OCI-LY1 (cell line): Measurements from ENCODE around the gene TMEM144.

Experiments used
- H2AFZ ChIP-seq: fragments of 200-600 bp; sonication (generic), shearing (Covaris generic); 2 replicates; pipeline ENCODE4 v1.6.0; 2014; ENCODE audit warnings: antibody characterized with exemption, mild to moderate bottlenecking, low read length
- H3F3A ChIP-seq: fragments of 200-600 bp; sonication (generic), shearing (Covaris generic); 2 replicates; pipeline ENCODE4 v1.6.0; 2014; ENCODE audit warnings: mild to moderate bottlenecking, antibody characterized with exemption, low read length, moderate library complexity; ENCODE audit not compliant: insufficient read depth
- H3K27ac ChIP-seq: fragments of 200-600 bp; sonication (generic); 2 replicates; pipeline ENCODE4 v1.5.1; 2014; ENCODE audit warnings: low read length, mixed run types, mild to moderate bottlenecking, low read depth; ENCODE audit not compliant: poor library complexity, severe bottlenecking
- H3K27me3 ChIP-seq: fragments of 200-600 bp; sonication (generic); 2 replicates; pipeline ENCODE4 v1.6.0; 2014; ENCODE audit warnings: antibody characterized with exemption, mild to moderate bottlenecking, low read length, moderate library complexity; ENCODE audit not compliant: insufficient read depth
- H3K36me3 ChIP-seq: fragments of 200-600 bp; sonication (generic); 2 replicates; pipeline ENCODE4 v1.6.1; 2014; ENCODE audit warnings: mild to moderate bottlenecking, antibody characterized with exemption, low read length, moderate library complexity, mixed read lengths; ENCODE audit not compliant: insufficient read depth
- H3K4me1 ChIP-seq: fragments of 200-600 bp; sonication (generic); 2 replicates; pipeline ENCODE4 v1.5.1; 2014; ENCODE audit warnings: mild to moderate bottlenecking, low read length, moderate library complexity; ENCODE audit not compliant: insufficient read depth, severe bottlenecking
- H3K4me2 ChIP-seq: fragments of 200-600 bp; sonication (generic), shearing (Covaris generic); 2 replicates; pipeline ENCODE4 v1.6.1; 2014; ENCODE audit warnings: low read length
- H3K4me3 ChIP-seq: fragments of 200-600 bp; sonication (generic); 2 replicates; pipeline ENCODE4 v1.5.1; 2014; ENCODE audit warnings: low read length, low read depth, mild to moderate bottlenecking, mixed read lengths; ENCODE audit not compliant: poor library complexity, severe bottlenecking
- H3K79me2 ChIP-seq: fragments of 200-600 bp; shearing (Covaris generic); 2 replicates; pipeline ENCODE4 v1.6.1; 2016; ENCODE audit warnings: mixed run types, low read length, mixed read lengths; ENCODE audit not compliant: insufficient read depth
- H3K9ac ChIP-seq: fragments of 200-600 bp; sonication (generic), shearing (Covaris generic); 2 replicates; pipeline ENCODE4 v1.6.1; 2014; ENCODE audit warnings: mild to moderate bottlenecking, low read length, mixed read lengths
- H3K9me2 ChIP-seq: fragments of 200-600 bp; sonication (generic), shearing (Covaris generic); 2 replicates; pipeline ENCODE4 v1.6.1; 2014; ENCODE audit warnings: low read depth, mild to moderate bottlenecking, low read length, mixed read lengths
- H3K9me3 ChIP-seq: fragments of 200-600 bp; shearing (Covaris generic); 2 replicates; pipeline ENCODE4 v1.6.1; 2014; ENCODE audit warnings: low read length, mixed read lengths
- H4K20me1 ChIP-seq: fragments of 200-600 bp; sonication (generic), shearing (Covaris generic); 2 replicates; pipeline ENCODE4 v1.6.0; 2016; ENCODE audit warnings: mild to moderate bottlenecking, low read length; ENCODE audit not compliant: insufficient read depth
- EZH2 ChIP-seq: fragments of 200-600 bp; sonication (generic), shearing (Covaris generic); IDR thresholded peaks from 2 replicates; pipeline ENCODE4 v1.8.0; 2017; ENCODE audit warnings: borderline replicate concordance, mixed run types, mild to moderate bottlenecking, antibody characterized with exemption, low read length, moderate library complexity, mixed read lengths
- TF ChIP-seq, protein P1 (sequence below): fragments of 200-600 bp; sonication (generic), shearing (Covaris generic); IDR thresholded peaks from 2 replicates; pipeline ENCODE4 v1.5.1; 2017; ENCODE audit warnings: mild to moderate bottlenecking, antibody characterized with exemption, low read length, moderate library complexity, mixed read lengths

TMEM144 gene

GRCh38 chr4:158229768-158230167 lies 19.5 kb downstream of the TMEM144 start:
- Histone ChIP-seq H3K9ac (no peak overlapping the region), H3F3A (no peaks in the 10 kb centered on the region), H3K9me2 (no peaks in the 10 kb centered on the region), H3K4me3 (no peak overlapping the region), H4K20me1 (no peaks in the 10 kb centered on the region), H3K27ac (no peak overlapping the region), H3K79me2 (no peaks in the 10 kb centered on the region), H3K4me1 (no peaks in the 10 kb centered on the region), H3K4me2 (no peak overlapping the region), H2AFZ (no peak overlapping the region), H3K27me3 (no peaks in the 10 kb centered on the region), H3K9me3 (no peaks in the 10 kb centered on the region), H3K36me3 (no peaks in the 10 kb centered on the region)
- no peak for TF ChIP-seq EZH2
- TF ChIP-seq, protein P1, sequence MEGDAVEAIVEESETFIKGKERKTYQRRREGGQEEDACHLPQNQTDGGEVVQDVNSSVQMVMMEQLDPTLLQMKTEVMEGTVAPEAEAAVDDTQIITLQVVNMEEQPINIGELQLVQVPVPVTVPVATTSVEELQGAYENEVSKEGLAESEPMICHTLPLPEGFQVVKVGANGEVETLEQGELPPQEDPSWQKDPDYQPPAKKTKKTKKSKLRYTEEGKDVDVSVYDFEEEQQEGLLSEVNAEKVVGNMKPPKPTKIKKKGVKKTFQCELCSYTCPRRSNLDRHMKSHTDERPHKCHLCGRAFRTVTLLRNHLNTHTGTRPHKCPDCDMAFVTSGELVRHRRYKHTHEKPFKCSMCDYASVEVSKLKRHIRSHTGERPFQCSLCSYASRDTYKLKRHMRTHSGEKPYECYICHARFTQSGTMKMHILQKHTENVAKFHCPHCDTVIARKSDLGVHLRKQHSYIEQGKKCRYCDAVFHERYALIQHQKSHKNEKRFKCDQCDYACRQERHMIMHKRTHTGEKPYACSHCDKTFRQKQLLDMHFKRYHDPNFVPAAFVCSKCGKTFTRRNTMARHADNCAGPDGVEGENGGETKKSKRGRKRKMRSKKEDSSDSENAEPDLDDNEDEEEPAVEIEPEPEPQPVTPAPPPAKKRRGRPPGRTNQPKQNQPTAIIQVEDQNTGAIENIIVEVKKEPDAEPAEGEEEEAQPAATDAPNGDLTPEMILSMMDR: no peak

DNA sequence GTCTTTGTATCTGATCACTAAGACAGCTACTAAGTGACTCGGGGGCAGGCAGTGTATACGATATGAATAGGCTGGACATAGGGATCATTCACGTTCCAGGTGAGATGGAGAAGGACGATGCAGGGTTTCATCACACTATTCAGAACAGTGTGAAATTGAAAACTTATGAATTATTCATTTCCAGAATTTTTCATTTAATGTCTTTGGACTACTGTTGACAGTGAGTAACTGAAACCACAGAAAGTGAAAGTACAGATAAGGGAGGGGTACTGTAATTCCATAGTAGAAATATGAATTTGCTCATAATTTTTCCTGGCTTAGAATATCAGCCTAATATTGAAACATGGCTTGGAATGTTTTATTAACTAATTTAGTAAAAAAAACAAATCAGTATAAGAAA lies 24.4 kb downstream of the TMEM144 start:
- Histone ChIP-seq H3F3A (no peaks in the 10 kb centered on the region), H3K79me2 (no peaks in the 10 kb centered on the region), H3K9ac (no peak overlapping the region)

DNA sequence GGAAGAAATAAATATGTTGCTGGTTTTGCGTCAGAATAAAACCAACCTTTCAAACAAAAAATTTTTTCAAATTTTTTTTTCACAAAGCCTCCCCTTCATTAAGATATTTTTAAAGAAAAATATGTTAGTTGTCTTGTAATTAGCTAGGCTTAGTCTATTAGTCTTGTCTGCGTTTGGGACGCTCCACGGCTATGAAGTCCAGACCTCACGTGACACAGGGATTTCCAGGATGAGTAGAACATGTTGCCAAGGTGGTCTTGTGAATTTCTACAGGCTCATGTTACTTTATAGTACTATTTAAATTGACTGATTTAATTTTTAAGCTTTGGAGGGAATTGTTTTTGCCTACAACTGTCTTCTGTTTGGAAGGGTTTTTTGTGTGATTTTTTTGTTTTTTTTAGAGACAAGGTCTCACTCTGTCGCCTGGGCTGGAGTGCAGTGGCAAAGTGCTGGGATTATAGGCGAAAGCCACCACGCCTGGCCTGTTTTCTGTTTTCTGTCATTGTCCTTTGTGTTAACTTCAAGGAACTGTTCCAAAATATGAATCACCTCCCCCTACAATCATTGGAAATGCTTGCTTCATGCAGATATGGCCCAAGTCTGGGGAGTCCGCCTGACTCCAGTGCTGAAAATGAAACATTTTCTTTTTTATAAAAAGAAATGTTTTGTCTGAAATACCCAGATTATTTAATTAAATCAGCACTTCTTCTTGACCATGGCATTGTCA lies 26.2 kb downstream of the TMEM144 start:
- no peaks in the 10 kb centered on the region for H4K20me1 ChIP-seq
- no peaks in the 10 kb centered on the region for H3K4me1 ChIP-seq
- H3K27ac ChIP-seq: no peak overlapping the region
- H3K9me2 ChIP-seq: no peaks in the 10 kb centered on the region
- no peaks in the 10 kb centered on the region for H3F3A ChIP-seq
- H3K79me2 ChIP-seq: no peaks in the 10 kb centered on the region
- H3K4me2 ChIP-seq: no peak overlapping the region
- TF ChIP-seq, protein P1: no peak
- TF ChIP-seq EZH2: no peak
- no peaks in the 10 kb centered on the region for H3K36me3 ChIP-seq
- no peaks in the 10 kb centered on the region for H3K9me3 ChIP-seq
- H3K4me3 ChIP-seq: no peak overlapping the region
- H3K27me3 ChIP-seq: no peaks in the 10 kb centered on the region
- no peak overlapping the region for H2AFZ ChIP-seq
- H3K9ac ChIP-seq: no peak overlapping the region

More for the DNA sequence above, 24.4 kb downstream of the TMEM144 start:
- Histone ChIP-seq H3K27me3 (no peaks in the 10 kb centered on the region), H3K36me3 (no peaks in the 10 kb centered on the region), H3K4me3 (no peak overlapping the region), H3K4me1 (no peaks in the 10 kb centered on the region), H3K9me2 (no peaks in the 10 kb centered on the region), H4K20me1 (no peaks in the 10 kb centered on the region), H2AFZ (no peak overlapping the region), H3K9me3 (no peaks in the 10 kb centered on the region), H3K27ac (no peak overlapping the region), H3K4me2 (no peak overlapping the region)
- no peak for TF ChIP-seq EZH2
- TF ChIP-seq, protein P1: no peak
